ENCODE measurements around the gene WIF1. TPM values are rescaled to one million over a fixed set of nuclear protein-coding genes. Genes with fewer than 3 reads are reported as not detected.
A peak's percentile ranks its signal among the peaks of the same experiment; 100 is the strongest.

WIF1 gene
- total RNA-seq, 2 experiments from 2014 or later = not detected

DNA sequence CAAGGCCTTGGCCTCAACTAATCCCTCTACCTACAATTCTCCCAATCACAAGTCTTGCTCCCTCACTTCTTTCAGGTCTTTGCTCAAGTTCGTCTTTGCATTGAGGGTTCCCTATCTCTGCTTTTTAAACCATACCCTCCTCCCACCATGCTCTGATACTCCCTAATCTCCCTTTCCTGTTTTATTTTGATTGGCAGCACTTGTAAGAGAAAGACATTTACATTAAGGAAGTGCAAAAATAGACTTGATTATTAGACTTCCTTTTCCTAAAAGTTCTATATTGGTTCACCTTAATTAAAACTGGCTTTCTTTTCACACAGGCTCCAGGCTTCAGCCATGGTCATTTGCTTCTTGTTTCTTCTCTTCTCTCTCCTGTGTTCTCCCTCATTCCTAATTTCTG lies 18.3 kb upstream of the WIF1 start:
- Histone ChIP-seq H3K4me1 (ENCODE audit: insufficient read depth, low read length) (no peaks in the 10 kb centered on the region), H3K4me3 (ENCODE audit: low read length) (no peak overlapping the region), H3K27ac (ENCODE audit: low read depth in 1 of 2, low read length in 2 of 2) (no peak overlapping the region), H3K9me3 (ENCODE audit: control insufficient read depth in 1 of 2, insufficient read depth in 1 of 2, low read length in 2 of 2) (peaks cover 5 to 8% of the 10 kb centered on the region in 2 experiments), H3K36me3 (ENCODE audit: insufficient read depth, low read length) (no peaks in the 10 kb centered on the region), H3K27me3 (ENCODE audit: control insufficient read depth in 1 of 2, insufficient read depth in 2 of 2, low read length in 2 of 2) (peaks cover 3 to 19% of the 10 kb centered on the region in 2 experiments)
- CTCF ChIA-PET = interaction anchor here (0.6 kb wide), 1 partner anchor 1195 kb away, joined by 4 read pairs; no protein-coding TSS in a partner anchor
- Mint-ChIP-seq H3K27ac (no peak overlapping the region), H3K27me3 (peaks cover 27% of the 10 kb centered on the region), H3K4me1 (ENCODE audit: low read depth) (no peaks in the 10 kb centered on the region), H3K36me3 (ENCODE audit: low read depth) (no peaks in the 10 kb centered on the region), H3K4me3 (no peak overlapping the region), H3K9me3 (peaks cover 4% of the 10 kb centered on the region)
- TF ChIP-seq, protein P1, sequence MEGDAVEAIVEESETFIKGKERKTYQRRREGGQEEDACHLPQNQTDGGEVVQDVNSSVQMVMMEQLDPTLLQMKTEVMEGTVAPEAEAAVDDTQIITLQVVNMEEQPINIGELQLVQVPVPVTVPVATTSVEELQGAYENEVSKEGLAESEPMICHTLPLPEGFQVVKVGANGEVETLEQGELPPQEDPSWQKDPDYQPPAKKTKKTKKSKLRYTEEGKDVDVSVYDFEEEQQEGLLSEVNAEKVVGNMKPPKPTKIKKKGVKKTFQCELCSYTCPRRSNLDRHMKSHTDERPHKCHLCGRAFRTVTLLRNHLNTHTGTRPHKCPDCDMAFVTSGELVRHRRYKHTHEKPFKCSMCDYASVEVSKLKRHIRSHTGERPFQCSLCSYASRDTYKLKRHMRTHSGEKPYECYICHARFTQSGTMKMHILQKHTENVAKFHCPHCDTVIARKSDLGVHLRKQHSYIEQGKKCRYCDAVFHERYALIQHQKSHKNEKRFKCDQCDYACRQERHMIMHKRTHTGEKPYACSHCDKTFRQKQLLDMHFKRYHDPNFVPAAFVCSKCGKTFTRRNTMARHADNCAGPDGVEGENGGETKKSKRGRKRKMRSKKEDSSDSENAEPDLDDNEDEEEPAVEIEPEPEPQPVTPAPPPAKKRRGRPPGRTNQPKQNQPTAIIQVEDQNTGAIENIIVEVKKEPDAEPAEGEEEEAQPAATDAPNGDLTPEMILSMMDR (IDR thresholded peaks at IDR 0.05) = no peak
- no peak for ATAC-seq (ENCODE audit: poor library complexity)
- POLR2A ChIA-PET = no interaction called here
- DNase-seq = no peak
- intact Hi-C loops (cut with DNase I, micrococcal nuclease) = no loop called here

DNA sequence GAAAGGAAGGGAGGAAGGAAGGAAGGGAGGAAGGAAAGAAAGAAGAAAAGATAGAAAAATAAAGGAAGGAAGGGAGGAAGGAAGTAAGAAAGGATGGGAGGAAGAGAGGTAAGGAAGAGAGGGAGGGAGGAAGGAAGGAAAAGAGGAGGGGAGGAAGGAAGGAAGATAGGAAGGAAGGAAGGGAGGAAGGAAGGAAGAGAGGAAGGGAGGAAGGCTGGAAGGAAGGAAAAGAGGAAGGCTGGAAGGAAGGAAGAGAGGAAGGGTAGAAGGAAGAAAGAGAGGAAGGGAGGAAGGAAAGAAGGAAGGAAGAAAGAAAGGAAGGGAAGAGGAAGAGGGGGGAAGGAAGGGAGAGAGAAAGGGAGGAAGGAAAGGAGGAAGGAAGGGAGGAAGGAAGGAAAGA lies 12.8 kb upstream of the WIF1 start:
- intact Hi-C loops (cut with DNase I, micrococcal nuclease) = no loop called here

DNA sequence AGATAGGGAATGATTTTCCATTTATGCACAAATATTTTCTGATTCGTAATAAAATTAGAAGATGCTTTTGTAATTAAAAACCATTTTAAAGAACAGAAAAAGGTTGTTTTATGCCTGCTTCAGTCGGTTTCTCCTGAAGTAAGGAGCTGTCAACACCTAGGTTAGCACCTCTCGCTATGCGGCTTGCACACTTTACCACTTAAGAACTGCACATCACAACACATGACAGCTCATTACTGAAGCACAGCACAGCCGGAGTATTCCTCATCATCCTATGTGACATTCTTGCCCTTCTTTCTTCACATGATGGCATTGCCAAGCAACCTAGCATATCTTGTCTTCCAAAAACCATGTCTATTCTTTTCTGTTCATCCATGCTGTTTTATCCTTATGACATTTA lies 5.4 kb upstream of the WIF1 start:
- peaks cover 21 to 38% of the 10 kb centered on the region in 2 experiments for H3K27me3 ChIP-seq (ENCODE audit: control insufficient read depth in 1 of 2, insufficient read depth in 2 of 2, low read length in 2 of 2)
- POLR2A ChIA-PET = no interaction called here
- peaks cover 4% of the 10 kb centered on the region for H3K4me1 ChIP-seq (ENCODE audit: insufficient read depth, low read length)
- H3K36me3 ChIP-seq (ENCODE audit: insufficient read depth, low read length) = no peaks in the 10 kb centered on the region
- H3K9me3 ChIP-seq (ENCODE audit: control insufficient read depth in 1 of 2, insufficient read depth in 1 of 2, low read length in 2 of 2) = peaks cover 0 to 4% of the 10 kb centered on the region in 2 experiments
- peaks cover 33% of the 10 kb centered on the region for H3K27me3 Mint-ChIP-seq
- no peak overlapping the region for H3K27ac Mint-ChIP-seq
- DNase-seq (peak in 1 of 14 experiments; percentile 13), ATAC-seq (ENCODE audit: poor library complexity) (no peak)
- H3K27ac ChIP-seq (ENCODE audit: low read depth in 1 of 2, low read length in 2 of 2) = no peak overlapping the region
- H3K9me3 Mint-ChIP-seq = no peaks in the 10 kb centered on the region
- intact Hi-C loops (cut with DNase I, micrococcal nuclease) = loop anchor here in 1 of 2 experiments (5.0 kb wide), 1 partner anchor 41 kb away; the partner anchor contains the start of gene LEMD3
- no peaks in the 10 kb centered on the region for H3K4me1 Mint-ChIP-seq (ENCODE audit: low read depth)
- TF ChIP-seq, protein P1 (IDR thresholded peaks at IDR 0.05) = no peak
- H3K4me3 ChIP-seq (ENCODE audit: low read length) = no peak overlapping the region
- CTCF ChIA-PET = no interaction called here
- no peak overlapping the region for H3K4me3 Mint-ChIP-seq
- no peaks in the 10 kb centered on the region for H3K36me3 Mint-ChIP-seq (ENCODE audit: low read depth)

More for the DNA sequence above, 12.8 kb upstream of the WIF1 start:
- H3K4me3 Mint-ChIP-seq = no peak overlapping the region
- H3K9me3 ChIP-seq (ENCODE audit: control insufficient read depth in 1 of 2, insufficient read depth in 1 of 2, low read length in 2 of 2) = peaks cover 8 to 9% of the 10 kb centered on the region in 2 experiments
- TF ChIP-seq, protein P1 (IDR thresholded peaks at IDR 0.05) = no peak
- H3K4me1 Mint-ChIP-seq (ENCODE audit: low read depth) = no peaks in the 10 kb centered on the region
- H3K27me3 Mint-ChIP-seq = peaks cover 23% of the 10 kb centered on the region
- no peak for ATAC-seq (ENCODE audit: poor library complexity)
- H3K4me3 ChIP-seq (ENCODE audit: low read length) = no peak overlapping the region
- ChIA-PET POLR2A (no interaction called here), CTCF (no interaction called here)
- H3K36me3 Mint-ChIP-seq (ENCODE audit: low read depth) = no peaks in the 10 kb centered on the region
- no peak overlapping the region for H3K27ac ChIP-seq (ENCODE audit: low read depth in 1 of 2, low read length in 2 of 2)
- H3K9me3 Mint-ChIP-seq = peaks cover 4% of the 10 kb centered on the region
- no peaks in the 10 kb centered on the region for H3K36me3 ChIP-seq (ENCODE audit: insufficient read depth, low read length)
- H3K27ac Mint-ChIP-seq = no peak overlapping the region
- no peaks in the 10 kb centered on the region for H3K4me1 ChIP-seq (ENCODE audit: insufficient read depth, low read length)
- no peak for DNase-seq
- H3K27me3 ChIP-seq (ENCODE audit: control insufficient read depth in 1 of 2, insufficient read depth in 2 of 2, low read length in 2 of 2) = peaks cover 4 to 8% of the 10 kb centered on the region in 2 experiments

Data from CD4-positive, alpha-beta T cell (primary cell).